HG03135 (cell line): Measurements from ENCODE around the gene CCDC12.

Experiments
- ATAC-seq: cut with Tn5 transposase; IDR thresholded peaks from one replicate; pipeline ENCODE4 v1.9.1; 2021; ENCODE audit warnings: mild to moderate bottlenecking, moderate library complexity; ENCODE audit not compliant: unreplicated experiment

CCDC12 gene

DNA sequence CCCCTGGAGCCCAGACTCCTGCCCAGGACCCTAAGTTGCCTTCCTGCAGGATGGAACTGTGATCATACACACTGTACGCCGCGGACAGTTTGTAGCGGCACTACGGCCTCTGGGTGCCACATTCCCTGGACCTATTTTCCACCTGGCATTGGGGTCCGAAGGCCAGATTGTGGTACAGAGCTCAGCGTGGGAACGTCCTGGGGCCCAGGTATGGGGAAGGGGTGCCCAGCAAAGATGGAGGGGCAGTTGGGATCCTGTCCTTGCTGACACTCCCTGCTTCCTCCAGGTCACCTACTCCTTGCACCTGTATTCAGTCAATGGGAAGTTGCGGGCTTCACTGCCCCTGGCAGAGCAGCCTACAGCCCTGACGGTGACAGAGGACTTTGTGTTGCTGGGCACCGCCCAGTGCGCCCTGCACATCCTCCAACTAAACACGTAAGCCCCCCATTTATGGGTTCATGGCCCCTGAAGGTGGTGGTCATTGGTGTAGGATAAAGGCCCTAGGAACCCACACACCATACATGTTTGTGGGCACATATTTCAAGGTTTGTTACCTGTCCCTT lies 31.8 kb upstream of the CCDC12 start:
- ATAC-seq = no peak

DNA sequence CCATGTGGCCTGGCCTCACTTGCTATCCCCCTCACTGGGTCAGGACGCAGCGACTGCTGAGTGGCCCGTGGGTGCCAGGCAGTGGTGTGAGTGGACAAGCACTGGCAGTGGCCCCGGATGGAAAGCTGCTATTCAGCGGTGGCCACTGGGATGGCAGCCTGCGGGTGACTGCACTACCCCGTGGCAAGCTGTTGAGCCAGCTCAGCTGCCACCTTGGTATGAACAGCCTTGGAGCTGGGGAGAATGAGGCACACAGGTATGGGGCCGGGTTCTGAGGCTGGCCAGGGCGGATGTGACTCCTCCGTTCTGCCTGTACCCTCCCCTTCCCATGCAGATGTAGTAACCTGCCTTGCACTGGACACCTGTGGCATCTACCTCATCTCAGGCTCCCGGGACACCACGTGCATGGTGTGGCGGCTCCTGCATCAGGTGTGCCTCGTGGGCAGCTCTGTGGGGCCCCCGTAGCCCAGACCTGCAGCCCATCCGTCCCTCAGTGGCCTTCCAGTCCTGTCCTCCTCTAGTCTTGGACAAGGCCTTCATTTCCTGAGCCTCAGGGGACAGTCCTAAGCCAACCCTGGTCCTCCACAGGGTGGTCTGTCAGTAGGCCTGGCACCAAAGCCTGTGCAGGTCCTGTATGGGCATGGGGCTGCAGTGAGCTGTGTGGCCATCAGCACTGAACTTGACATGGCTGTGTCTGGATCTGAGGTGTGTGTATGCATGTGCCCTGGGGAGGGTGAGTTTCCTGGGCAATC lies 31.1 kb upstream of the CCDC12 start:
- no peak for ATAC-seq

DNA sequence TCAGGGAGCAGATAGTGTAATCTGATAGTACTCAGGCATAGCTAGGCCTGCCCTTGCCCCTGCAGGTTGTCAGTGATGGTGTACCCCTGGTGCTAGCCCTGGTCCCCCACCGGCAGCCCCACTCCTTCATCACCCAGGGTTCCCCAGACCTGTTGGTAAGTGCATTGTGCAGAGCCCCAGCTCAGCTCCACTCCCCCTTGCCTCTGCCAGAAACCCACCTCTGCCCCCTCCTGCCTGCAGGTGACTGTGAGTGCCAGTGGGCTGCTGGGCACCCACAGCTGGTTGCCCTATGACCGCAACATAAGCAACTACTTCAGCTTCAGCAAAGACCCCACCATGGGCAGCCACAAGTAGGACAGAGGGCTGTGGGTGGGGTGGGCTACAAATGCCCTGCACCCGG lies 30.5 kb upstream of the CCDC12 start:
- no peak for ATAC-seq

DNA sequence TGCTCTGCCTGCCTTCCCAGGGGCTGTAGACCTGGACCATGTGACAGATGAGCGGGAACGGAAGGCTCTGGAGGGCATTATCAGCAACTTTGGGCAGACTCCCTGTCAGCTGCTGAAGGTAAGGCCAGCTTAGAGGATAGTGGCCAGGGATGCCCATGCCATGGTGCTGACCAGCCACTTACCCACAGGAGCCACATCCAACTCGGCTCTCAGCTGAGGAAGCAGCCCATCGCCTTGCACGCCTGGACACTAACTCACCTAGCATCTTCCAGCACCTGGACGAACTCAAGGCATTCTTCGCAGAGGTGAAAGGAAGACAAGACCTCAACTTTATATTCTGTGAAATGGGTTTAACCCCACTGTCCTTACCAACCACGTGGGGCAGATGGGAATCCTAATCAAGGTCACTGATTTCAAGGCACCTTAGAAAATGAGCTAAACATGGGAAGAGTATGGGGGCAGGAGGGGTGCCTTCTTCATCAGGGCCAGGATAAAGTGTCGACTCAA lies 29.7 kb upstream of the CCDC12 start:
- ATAC-seq = no peak

DNA sequence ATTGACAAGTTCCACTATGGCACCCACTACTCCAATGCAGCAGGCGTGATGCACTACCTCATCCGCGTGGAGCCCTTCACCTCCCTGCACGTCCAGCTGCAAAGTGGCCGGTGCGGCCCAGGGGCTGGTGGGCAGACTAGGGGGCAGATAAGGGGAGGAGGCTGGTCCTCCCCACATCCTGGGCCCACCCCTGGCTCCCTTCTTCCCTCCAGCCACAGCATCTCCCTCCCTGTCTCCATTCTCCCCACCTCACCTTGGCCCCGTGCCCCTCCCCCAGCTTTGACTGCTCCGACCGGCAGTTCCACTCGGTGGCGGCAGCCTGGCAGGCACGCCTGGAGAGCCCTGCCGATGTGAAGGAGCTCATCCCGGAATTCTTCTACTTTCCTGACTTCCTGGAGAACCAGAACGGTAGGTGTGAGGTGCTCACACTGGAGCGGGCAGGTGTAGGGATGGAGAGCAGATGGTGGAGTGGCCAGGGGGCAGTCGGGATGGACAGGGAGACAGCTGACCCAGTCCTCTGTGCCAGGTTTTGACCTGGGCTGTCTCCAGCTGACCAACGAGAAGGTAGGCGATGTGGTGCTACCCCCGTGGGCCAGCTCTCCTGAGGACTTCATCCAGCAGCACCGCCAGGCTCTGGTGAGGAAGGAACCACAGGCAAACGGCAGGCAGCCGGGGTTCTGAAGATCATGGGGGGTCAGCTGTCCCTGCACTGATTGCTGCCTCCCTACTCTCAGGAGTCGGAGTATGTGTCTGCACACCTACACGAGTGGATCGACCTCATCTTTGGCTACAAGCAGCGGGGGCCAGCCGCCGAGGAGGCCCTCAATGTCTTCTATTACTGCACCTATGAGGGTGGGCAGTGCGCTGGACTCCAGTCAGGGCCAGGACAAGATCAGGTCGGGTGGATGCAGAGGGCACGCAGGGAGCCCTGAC lies 28.9 kb upstream of the CCDC12 start:
- ATAC-seq = no peak

DNA sequence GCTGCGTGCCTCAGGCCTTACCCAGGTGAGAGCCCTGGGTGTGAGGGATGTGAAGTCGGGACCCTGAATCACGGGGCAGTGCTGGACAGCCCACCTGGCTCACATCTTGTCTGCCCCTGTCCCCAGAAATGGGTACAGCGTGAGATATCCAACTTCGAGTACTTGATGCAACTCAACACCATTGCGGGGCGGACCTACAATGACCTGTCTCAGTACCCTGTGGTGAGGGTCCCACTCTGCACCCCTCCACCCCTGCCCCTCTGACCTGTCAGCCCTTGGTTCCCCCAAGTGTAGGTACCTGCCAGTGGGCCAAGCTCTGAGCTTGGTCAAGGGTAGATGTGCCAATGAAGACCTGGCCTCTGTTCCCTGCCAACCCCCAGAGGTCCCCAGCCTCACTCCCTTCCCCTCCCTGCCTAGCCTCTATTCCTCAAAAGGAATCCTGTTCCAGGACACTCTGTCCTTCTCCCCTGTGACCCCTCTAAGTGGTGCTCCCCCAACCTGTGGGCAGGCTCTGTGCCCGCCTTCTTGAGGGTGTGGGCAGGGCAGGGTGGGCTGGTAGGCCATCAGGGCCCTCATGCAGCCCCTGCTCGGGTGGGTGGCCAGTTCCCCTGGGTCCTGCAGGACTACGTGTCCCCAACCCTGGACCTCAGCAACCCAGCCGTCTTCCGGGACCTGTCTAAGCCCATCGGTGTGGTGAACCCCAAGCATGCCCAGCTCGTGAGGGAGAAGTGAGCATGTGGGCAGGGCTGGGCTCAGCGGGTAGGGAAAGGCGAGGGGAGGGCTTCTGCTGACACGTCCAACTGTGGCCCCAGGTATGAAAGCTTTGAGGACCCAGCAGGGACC lies 28.0 kb upstream of the CCDC12 start:
- ATAC-seq = no peak

DNA sequence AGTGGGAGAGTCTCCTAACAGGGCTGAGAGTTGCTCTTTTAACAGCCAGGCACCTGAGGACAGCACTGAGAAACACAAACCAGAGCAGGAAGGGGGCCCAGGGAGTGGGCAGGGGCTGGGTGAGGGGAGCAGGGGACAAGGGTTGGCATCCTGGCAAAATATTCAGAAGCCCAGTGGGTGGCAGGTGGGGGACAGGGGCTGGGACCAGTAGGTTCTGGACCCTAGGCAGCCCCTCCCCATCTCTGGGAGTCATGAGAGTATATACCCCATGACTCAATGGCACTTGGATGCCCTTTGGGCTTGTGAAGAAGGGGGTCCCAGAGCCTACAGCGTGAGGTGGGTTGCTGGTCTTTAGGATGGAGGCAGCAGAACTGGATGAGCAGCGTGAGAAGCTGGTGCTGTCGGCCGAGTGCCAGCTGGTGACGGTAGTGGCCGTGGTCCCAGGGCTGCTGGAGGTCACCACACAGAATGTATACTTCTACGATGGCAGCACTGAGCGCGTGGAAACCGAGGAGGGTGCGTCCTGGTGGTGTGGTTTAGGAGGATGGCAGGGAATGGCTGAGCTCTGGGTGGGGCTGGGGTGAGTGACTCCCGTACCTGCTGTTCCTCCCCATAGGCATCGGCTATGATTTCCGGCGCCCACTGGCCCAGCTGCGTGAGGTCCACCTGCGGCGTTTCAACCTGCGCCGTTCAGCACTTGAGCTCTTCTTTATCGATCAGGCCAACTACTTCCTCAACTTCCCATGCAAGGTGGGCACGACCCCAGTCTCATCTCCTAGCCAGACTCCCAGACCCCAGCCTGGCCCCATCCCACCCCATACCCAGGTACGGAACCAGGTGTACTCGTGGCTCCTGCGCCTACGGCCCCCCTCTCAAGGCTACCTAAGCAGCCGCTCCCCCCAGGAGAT lies 27.2 kb upstream of the CCDC12 start:
- no peak for ATAC-seq

DNA sequence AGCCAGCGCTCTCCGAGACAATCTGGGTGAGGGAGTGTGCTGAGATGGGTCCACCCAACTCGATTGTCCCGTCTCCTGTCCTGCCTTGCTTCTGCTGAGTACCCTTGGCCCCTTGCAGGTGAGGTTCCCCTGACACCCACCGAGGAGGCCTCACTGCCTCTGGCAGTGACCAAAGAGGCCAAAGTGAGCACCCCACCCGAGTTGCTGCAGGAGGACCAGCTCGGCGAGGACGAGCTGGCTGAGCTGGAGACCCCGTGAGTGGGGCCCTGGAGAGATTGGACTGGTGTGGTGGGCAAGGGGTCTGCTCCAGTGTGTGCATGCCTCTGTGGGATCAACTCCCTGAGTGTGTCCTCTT lies 26.5 kb upstream of the CCDC12 start:
- no peak for ATAC-seq

DNA sequence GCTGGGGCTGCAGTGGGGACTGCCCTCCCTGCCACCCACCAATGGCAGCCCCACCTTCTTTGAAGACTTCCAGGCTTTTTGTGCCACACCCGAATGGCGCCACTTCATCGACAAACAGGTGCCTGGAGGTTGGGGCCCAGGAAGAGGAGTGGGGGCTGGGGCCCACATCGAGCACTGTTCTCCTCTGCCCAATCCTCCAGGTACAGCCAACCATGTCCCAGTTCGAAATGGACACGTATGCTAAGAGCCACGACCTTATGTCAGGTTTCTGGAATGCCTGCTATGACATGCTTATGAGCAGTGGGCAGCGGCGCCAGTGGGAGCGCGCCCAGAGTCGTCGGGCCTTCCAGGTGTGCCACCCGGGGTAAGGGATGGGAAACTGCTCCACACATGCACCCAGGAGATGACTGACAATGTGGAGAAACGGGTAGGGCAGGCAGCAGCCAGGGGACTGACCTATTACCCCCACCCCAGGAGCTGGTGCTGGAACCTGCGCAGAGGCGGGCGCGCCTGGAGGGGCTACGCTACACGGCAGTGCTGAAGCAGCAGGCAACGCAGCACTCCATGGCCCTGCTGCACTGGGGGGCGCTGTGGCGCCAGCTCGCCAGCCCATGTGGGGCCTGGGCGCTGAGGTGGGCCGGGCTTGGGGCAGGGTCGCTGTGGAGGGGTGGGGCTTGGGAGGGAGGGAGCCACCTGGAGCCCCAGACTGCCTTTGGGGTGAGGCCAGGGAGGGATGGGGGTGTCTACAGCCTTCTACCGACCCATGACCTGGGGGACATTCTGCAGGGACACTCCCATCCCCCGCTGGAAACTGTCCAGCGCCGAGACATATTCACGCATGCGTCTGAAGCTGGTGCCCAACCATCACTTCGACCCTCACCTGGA lies 25.9 kb upstream of the CCDC12 start:
- ATAC-seq = no peak

DNA sequence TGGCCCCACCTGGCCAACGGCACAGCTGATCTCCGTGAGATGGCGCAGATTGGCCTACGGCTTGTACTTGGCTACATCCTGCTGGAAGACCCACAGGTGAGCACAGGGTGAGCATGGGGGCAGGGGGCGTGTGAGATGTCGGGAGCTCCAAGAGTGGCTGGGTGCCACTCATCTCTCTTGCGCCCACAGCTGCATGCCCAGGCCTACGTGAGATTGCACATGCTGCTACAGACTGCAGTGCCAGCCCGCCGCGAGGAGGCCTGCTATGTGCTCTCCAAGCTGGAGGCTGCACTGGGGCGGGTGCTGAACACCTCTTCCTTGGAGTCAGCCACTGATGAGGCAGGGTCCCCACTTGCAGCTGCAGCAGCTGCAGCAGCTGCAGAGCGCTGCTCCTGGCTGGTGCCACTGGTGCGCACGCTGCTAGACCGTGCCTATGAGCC lies 25.2 kb upstream of the CCDC12 start:
- ATAC-seq = no peak

DNA sequence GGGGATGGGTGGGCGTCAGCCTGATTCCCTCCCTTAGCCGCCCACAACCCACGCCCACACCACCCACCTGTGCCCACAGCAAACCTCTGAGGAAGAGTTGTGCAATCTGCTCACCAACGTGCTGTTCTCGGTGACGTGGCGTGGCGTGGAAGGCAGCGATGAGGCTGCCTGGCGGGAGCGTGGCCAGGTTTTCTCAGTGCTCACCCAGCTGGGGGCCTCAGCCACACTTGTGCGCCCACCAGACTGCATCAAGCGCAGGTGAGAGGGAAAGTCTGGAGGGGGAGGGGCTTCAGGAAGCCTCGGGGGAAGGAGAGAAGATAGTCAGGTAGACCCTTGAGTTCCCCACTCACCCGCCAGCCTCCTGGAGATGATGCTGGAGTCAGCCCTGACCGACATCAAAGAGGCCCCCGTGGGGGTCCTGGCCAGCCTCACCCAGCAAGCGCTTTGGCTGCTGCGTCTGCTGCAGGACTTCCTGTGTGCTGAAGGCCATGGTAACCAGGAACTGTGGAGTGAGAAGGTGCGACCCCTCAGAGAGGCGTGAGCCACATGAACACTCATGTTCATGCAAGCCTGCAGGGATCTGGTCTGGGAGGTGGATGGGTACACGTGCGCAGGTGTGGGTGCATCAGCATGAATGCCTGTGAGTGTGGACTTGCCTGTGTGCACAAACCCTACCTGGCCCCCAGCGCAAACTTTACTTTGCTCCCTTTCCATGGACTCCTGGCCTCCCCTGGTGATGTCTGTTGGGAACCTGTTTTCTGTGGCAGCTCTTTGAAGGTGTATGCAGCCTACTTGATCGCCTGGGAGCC lies 24.6 kb upstream of the CCDC12 start:
- no peak for ATAC-seq

DNA sequence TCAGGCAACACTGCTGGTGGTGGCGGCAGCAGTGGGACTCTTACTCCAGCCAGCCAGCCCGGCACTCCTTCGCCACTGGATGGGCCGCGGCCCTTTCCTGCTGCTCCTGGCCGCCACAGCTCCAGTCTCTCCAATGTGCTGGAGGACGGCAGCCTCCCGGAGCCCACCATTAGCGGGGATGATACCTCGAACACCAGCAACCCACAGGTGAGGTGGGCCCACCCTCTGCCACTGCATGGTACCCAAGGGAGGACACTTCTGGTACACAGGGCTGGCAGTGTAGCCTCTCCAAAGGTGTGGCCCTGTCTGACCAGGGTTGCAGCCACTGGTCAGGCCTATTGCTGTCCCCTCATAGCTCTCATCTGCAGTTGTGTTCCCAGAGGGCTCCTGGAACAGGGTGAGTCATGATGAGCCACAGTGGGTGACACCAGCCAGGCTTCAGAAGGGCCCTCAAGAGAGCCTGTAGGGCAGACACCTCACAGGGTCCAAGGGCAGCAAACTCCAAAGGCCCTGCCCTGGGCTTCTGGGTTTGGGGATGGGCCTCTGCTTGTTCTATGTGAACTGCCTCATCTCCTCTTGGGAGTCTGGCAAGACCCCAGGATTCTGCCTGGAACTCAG lies 23.8 kb upstream of the CCDC12 start:
- ATAC-seq = no peak

DNA sequence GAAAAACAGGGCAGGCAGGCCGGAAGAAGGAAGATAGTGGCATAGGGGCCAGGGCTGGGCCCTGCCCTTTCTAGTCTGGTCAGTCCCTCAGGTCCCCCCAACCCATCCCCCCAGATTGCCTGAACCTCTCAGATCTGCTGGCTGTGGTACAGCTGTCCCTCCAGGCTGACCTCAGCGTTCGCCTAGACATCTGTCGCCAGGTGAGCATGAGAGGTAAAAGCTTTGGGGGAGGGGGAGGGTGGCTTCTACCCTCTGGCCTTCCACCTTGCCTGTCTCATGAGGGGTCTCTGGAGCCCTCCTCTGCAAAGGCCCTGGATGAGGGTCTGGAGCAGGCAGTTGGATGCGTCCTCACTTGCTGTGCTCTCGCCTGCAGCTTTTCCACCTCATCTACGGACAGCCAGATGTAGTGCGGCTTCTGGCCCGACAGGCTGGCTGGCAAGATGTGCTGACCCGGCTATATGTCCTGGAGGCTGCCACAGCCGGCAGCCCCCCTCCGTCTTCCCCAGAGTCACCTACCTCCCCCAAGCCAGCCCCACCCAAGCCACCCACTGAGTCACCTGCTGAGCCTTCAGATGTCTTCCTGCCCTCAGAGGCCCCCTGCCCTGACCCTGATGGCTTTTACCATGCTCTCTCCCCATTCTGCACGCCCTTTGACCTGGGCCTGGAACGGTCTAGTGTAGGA lies 23.1 kb upstream of the CCDC12 start:
- ATAC-seq = no peak

DNA sequence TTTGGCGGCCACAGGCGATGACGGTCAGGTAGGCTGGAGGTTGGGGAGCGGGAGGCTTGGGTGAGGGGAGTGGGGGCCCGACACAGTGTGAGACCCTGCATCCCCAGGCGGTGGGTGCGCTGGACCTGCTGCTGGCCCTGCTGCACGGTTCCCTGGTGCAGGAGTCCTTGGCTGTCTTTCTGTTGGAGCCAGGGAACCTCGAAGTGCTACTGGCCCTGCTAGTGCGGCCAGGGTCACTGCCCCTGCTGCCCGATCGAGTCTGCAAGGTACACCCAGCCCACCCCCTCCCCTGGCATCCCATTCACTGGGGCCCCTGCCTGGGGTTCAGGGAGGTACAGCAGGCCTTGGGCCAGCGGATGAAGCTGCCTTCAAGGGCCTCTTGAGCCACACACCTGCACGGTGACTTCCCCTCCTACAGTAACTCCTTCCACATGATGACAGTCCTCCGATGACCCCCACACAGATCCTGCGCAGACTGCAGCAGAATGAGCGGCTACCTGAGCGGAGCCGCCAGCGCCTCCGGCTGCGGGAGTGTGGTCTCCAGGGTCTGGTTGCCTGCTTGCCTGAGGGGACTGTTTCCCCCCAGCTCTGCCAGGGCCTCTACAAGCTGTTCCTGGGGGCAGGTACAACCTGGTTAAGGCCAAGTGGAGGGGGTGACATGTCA lies 22.4 kb upstream of the CCDC12 start:
- ATAC-seq = no peak

DNA sequence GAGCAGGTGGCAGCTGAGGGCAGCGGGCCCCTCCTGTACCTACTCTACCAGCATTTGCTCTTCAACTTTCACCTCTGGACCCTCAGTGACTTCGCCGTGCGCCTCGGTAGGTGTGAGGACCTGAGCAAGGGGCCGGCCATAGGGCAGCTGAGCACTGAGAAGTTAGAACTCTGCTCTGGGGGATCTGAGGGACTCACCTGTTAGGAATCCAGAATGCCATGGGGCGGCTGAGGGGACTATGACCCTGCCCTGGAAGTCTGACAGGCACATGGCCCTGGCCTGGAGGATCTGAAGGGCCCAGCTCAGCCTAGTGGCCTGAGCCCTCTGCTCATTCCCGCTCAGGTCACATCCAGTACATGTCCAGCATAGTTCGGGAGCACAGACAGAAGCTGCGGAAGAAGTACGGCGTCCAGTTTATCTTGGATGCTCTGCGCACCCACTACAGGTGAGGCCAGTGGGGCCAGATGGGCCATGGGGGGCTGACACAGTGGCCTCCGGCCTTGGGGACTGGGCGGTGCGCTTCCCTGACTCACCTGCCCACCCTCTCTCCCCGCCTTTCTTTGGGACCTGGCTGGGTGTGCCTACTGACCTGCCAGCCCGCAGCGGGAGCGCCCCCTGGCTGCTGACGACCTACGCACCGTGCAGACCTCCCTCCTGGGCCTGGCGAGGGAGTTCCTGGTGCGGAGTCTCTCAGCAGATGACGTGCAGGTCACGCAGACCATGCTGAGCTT lies 21.7 kb upstream of the CCDC12 start:
- ATAC-seq = no peak
